Measurements from ENCODE around the gene ZNF471.

ZNF471 gene

DNA sequence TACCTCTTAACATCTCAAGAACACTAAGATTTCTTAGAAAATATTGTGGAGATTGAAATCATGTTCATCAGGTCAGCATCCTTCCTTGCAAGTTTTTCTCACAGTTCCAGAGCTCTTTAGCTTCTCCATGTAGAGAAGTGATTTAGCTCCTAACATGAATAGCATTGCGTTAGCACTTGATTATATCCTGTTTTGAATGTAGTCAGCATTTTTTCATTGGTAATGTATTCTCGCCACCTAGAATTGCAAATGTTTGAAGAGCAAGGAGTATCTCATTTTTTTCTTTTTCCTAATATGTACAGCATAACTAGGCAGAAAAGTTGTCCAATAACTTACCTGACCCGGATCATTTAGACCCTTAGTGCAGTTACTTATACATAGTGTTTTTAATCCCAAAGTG is 66.3 kb downstream of the ZNF471 start:
- DNase-seq (ENCODE audit: low read depth): no peak

DNA sequence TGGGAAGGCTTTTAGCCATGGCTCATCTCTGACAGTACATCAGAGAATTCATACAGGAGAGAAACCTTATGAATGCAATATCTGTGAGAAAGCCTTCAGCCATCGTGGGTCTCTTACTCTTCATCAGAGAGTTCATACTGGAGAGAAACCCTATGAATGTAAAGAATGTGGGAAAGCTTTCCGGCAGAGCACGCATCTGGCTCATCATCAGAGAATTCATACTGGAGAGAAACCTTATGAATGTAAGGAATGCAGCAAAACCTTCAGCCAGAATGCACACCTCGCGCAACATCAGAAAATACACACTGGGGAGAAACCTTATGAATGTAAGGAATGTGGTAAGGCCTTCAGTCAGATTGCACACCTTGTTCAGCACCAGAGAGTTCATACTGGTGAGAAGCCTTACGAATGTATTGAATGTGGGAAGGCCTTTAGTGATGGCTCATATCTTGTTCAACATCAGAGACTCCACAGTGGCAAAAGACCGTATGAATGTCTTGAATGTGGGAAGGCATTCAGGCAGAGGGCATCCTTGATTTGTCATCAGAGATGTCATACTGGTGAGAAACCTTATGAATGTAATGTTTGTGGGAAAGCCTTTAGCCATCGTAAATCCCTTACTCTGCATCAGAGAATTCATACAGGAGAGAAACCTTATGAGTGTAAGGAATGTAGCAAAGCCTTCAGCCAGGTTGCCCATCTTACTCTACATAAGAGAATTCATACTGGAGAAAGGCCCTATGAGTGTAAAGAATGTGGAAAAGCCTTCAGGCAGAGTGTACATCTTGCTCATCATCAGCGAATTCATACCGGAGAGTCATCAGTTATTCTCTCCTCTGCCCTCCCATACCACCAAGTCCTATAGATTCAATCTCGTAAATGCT is 70.3 kb downstream of the ZNF471 start:
- no peak for DNase-seq (ENCODE audit: low read depth)
